RPMI7951 (cell line): ENCODE measurements around the gene DEAF1. TPM values are rescaled to one million over a fixed set of nuclear protein-coding genes. Genes with fewer than 3 reads are reported as not detected.
"Not testable (repeated sequence)": the region's sequence is repeated elsewhere in the genome, so short reads cannot be mapped to it uniquely, and the experiment has no call there.

Experiments
- DNase-seq: peaks from one replicate; pipeline ENCODE4 v3.0.0-alpha.2; 2012; ENCODE audit warnings: low read depth
- total RNA-seq: library from RNA; depleted of rRNA; stranded (reverse); fragments of >200 nt; shearing (Covaris generic); gene quantifications from 2 replicates; pipeline ENCODE4 v1.2.3, GENCODE V29; 2014

The DEAF1 gene
- total RNA-seq, 1 experiment from 2014 or later, result 23.8 TPM

DNA sequence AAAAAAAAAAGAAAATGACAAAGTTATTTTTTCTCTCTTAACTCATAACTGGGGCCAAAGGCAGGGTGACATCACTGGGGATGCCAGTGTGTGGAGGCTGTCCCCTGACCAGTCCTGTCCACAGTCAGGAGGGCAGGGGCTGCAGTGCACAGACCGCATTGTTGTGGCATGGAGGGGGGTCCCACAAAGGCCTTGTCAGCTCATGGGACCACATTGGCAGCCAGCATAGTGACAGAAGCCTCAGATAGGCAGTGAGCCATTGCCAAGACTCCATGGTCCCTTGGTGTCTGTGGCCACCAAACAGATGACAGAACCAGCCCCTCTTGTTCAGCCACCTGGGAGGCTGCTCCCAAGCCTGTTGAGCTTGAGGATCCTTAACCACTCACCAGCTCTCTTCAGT, 4.7 kb upstream of the DEAF1 start:
- DNase-seq, result no peak

- DNase-seq, result no peak
Observed at GRCh38 chr11:699116-699508, 4.1 kb upstream of the DEAF1 start.

DNA sequence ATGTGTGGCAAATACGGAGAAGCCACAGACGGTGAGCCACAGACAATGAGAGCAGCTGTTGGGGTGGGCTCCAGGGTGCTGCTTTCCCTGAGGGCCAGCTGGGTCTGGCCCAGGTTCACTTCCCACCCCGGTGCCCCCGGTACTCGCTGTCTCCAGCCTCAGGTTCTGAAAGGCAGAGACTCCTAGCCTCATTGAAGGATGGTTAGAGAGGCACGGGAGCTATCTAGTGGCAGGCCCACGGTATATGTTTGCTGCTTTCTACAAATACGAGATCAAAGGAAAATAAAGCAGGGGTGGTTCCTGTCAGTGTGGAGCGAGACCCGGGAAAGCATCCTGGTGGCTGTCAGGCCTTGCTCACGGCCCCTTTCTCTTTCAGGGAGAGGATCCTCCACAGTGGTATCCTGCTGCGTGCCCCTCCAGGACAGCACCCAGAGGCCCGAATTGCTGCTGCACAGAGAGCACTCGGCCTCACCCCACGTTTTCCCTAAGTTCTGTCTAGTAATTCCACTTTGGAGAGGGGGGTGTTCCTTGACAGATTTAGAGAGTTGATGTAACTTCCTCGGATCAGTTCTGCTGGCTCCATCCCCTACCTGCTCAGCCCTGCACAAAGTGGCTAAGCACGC, 3.6 kb upstream of the DEAF1 start:
- no peak for DNase-seq

DNA sequence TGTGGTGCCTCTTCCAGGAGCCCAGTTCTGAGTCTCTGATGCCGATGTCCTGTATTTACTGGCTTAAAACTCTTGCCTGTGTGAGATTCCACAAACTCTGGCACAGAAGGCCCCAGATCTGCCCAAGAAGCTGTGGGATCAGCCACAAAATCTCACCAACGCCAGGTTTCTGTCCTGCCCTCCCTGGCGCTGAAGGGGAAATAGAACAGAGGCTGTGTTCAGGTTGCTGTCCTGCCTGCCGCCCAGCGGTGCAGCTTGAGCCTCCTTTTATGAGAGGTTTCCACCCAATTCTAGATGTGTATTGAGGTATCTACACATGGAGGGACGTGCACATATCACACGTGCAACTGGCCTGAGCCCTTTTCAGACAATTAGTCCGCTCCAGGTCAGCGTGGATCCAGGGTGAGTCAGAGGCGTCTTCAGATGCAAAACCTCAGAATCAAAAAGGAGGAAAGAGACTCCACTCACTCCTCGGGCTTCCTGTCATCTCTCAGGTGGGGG, 2.8 kb upstream of the DEAF1 start:
- DNase-seq, result peak; percentile 57

DNA sequence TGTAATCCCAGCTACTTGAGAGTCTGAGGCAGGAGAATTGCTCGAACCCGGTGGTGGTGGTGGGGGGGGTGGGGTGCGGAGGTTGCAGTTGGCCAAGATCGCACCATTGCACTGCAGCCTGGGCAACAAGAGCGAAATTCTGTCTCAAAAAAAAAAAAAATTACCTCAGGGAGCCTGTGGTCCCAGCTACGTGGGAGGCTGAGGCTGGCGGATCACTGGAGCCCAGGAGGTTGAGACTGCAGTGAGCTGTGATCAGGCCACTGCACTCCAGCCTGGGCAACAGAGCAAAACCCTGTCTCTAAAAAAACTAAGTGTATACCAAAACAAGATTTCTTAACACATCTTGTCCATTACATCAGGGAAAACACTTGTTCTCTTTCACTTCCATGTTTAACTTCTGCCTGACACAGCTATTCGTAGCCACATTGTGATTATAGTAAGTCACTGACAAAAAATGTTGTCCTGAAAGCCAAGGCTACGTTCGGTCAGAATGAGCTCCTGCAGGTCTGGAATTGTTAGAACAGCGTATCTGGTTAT, 2.0 kb upstream of the DEAF1 start:
- no peak for DNase-seq

DNA sequence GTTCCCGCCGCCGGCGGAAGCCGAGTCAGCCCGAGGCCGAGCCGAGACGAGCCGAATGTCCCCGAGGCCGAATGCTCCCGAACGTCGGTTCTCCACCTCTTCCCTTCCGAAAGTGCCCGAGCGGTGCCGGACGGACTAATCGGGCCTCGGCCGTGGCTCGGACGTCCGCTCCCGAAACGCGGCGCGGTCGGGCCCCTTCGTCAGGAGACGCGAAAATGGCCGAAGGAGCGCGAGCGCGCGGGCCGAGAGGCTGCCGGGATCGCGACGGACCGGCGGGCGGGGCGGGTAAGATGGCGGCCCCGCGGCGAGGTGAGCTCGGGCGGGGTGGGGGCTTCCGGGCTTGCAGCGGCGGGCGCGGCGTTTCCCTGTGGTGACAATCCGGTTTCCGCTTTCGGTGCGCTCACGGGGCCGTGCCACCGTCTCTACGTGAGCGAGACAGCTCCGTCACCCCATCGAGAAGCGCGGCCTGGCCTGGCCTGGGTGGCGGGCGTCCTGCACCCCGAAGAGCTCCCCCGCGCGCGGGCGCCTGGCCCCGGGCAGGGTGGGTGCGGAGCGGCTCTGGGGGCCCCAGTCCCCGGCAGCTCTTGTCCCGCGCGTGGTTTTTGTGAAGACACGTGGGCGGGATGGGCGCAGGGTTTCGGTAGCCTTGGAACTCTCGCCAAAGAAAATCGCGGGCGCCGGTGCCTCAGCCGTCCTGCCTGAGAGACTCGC, 671 bp upstream of the DEAF1 start, which contains the start of gene TMEM80:
Gene TMEM80, plus strand, starts transcription at position 279 of the 711 bp plus-strand sequence. Its CDS starts 12 bp downstream, at position 291.
- DNase-seq, result peak; percentile 93

DNA sequence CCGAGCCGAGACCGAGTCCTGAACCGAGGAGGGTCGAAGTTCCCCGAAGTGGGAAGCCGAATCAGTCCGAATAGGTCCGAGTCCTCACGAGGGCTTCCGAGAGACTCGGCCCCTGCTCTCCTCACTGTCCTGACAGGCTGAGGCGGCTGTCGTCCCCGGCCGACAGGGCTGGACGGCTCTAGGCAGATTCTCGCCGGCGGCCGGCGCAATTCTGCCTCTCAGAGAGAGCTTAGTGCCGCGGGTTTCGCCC, 191 bp upstream of the DEAF1 start:
- DNase-seq, result no peak

DNA sequence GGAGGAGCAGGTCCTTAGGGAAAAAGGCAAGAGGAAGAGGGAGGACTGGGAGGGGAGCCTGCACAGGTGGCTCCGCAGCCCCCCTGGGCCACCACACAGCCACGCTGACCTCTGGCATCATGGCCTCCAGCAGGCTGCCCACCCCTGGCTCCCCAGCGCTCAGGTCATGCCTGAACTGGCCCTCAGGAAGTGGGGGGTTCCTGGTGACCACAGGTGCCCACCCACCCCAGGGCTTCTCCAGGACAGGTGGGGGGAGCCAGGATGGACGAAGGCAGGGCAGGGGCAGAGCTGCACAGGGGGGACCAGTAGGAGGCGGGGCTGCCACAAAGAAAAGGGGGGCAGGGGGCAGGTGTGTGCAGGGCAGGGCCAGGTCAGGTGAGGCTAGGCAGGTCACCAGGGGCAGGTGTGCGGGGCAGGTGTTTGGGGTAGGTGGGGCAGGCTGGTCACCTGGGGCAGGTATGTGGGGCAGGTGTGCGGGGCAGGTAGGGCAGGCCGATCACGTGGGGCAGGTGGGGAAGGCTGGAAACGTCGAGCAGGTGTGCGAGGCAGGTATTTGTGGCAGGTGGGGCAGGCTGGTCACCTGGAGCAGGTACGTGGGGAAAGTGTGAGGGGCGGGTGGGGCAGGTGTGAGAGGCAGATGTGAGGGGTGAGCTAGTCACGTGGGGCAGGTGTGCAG, 997 bp downstream of the DEAF1 start:
- DNase-seq, result no peak

DNA sequence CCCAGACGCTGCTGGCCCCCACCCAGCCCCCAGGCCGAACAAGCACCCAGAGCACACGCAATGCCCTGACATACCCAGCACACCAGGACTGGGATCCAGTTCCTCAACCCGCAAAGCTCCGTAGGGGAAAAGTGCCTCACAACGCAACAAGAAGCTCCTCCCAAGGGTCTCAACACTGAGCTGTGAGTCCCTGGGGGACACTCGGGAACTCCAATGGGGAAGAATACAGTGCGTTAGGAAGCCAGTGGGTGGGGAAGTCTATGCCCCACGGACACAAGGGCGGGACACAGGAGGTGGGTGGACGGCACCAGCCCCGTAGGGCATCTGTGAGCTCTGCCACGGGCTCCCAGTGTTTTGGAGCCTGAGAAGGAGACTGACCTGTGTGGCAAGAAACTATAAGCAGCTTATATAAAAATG, 1.6 kb downstream of the DEAF1 start:
- DNase-seq, result no peak

DNA sequence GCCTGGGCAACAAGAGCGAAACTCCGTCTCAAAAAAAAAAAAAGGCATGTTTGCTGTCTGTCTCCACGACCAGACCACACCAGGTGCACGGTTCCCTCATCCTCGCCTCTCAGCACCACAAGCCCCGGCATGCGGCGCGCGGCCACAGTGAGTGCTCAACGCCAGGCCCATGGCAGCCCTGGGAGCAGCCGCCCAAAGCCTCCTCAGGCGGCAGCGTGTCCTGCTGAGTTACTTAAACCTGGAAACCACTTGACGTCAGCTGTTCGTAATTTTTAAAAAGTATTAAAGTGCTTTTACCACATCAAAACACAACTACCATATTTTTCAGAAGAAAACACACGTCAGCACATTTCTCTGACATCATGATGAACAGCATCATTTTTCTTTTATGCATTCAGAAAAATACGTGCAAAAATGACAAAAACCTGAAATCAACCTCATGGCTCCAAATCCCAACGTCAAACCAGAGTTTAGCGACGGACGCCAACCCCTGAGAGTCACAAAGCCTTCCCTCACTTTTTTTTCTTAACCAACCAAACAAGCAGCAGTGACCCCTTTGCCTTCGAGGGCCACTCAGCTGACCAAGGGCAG, 2.1 kb downstream of the DEAF1 start:
- DNase-seq, result no peak

DNA sequence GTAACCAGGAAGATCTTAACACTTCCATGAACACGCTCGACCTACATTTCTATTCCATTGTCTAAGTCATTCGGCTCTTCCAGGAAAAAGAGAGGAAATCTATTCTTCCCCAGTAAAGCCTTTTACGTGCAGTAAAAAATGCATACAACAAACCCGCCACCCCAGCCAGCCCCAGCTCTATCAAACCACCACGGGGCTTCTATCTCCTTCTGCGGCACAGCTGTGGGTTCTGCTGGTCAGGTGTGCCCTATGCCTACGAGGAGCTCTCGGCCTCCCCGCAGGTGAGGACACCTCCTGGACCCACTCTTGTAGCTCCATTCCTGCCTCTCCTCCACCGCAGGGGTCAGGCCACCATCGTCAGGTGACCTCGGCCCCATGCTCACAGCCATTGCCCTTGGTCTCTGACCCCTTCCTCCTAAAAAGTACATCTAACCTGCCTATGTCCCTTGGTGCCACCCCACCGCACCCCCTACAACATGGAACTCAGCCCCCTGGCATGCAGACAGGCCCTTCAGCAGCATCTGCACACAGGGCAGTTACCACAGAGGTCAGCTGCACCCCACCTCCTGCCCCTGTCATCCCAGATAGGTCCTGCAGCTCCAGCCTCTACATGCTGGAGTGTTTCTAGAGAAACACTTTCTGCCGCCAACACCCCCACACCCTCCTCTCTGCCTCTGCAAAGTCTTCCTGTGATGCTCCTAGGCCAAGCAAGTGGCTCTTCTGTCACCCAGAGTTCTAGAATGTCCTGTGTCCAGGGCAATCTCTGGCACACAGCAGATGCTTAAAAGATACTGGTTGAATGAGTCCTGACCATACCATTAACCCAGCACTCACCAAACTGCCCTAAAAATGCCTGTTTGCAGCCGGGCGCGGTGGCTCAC, 3.1 kb downstream of the DEAF1 start:
- no peak for DNase-seq

- DNase-seq, result no peak
Observed at GRCh38 chr11:690738-691633, 4.0 kb downstream of the DEAF1 start.

DNA sequence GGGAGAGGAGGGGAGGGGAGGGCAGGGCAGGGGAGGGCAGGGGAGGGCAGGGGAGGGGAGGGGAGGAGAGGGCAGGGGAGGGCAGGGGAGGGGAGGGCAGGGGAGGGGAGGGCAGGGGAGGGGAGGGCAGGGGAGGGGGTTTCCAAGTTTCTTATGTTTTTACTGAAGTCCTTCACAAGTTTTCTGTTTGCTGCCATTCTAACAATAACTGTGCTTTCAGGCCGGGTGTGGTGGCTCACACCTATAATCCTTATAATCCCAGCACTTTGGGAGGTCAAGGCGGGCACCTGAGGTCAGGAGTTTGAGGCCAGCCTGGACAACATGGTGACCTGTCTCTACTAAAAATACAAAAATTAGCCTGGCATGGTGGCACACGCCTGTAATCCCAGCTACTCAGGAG, 4.8 kb downstream of the DEAF1 start:
- not testable (repeated sequence) for DNase-seq

- no peak for DNase-seq
Observed at GRCh38 chr11:689625-690024, 5.4 kb downstream of the DEAF1 start.

DNA sequence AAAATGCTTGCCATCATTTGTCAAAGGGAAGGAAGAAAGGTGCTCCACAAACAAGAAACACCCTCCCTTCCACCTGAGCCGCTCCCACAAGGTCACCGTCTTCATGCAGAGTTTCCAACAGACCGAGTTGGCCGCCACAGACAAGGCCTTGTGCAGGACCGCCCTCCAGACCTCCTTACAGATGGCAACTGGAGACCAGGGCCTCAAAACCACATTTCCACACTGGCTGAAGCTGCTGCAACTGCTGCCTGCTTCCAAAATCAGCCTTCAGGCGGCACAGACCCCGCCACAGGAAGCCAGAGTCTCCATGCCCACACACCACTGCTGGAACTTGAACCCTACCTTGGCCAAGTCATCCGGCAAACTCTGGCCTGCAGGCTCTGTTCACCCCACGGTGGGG, 6.3 kb downstream of the DEAF1 start:
- no peak for DNase-seq

DNA sequence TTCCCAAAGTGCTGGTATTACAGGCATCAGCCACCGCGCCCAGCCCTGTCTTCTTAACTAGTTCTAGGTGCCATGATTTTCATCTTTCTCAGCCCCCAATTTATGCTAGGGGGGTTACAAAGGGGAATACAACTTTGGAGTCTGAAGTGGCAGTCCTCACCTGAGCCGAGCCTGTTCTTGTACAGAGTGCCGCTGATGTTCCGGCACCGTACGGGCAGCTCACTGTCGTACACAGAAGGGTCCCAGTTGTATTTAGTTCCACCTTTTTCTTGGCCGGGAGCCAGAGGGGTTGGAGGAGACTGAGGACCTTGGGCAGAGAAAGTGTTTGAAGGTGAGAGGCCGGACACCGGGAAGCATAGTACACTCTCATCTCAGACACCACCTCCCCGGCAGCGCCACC, 7.3 kb downstream of the DEAF1 start:
- DNase-seq, result no peak

- DNase-seq, result no peak
Observed at GRCh38 chr11:686451-687243, 8.4 kb downstream of the DEAF1 start.

GRCh38 chr11:680970-681369, 14.1 kb downstream of the DEAF1 start:
- no peak for DNase-seq

- no peak for DNase-seq
Observed at GRCh38 chr11:680476-680875, 14.5 kb downstream of the DEAF1 start.
